ENCODE measurements around the gene TMEM52B.

Gene TMEM52B

GRCh38 chr12:10178821-10179220 is at the start of gene TMEM52B:
Gene TMEM52B, plus strand, starts transcription at chr12:10179032. Its CDS starts 543 bp downstream, at chr12:10179575.
- DNase-seq (ENCODE audit: low read depth): no peak

- DNase-seq (ENCODE audit: low read depth): no peak
Measured at GRCh38 chr12:10130042-10130441, 48.8 kb upstream of the TMEM52B start, which contains the start of gene CLEC7A. Gene CLEC7A, minus strand, starts transcription at chr12:10130199. Its CDS starts 117 bp downstream, at chr12:10130082.

GRCh38 chr12:10131111-10131690 is 47.6 kb upstream of the TMEM52B start:
- no peak for DNase-seq (ENCODE audit: low read depth)

- no peak for DNase-seq (ENCODE audit: low read depth)
Measured at GRCh38 chr12:10132850-10133370, 45.9 kb upstream of the TMEM52B start.

GRCh38 chr12:10135126-10135525 is 43.7 kb upstream of the TMEM52B start:
- DNase-seq (ENCODE audit: low read depth): no peak

- DNase-seq (ENCODE audit: low read depth): no peak
Measured at GRCh38 chr12:10136637-10137205, 42.1 kb upstream of the TMEM52B start.

- DNase-seq (ENCODE audit: low read depth): peak; percentile 44
Measured at GRCh38 chr12:10140001-10140400, 38.8 kb upstream of the TMEM52B start.

- no peak for DNase-seq (ENCODE audit: low read depth)
Measured at GRCh38 chr12:10142976-10143589, 35.7 kb upstream of the TMEM52B start.

- DNase-seq (ENCODE audit: low read depth): no peak
Measured at GRCh38 chr12:10147714-10148403, 31.0 kb upstream of the TMEM52B start.

GRCh38 chr12:10151621-10152020 is 27.2 kb upstream of the TMEM52B start:
- no peak for DNase-seq (ENCODE audit: low read depth)

GRCh38 chr12:10153271-10154144 is 25.3 kb upstream of the TMEM52B start:
- DNase-seq (ENCODE audit: low read depth): peak; percentile 61

GRCh38 chr12:10154145-10154496 is 24.7 kb upstream of the TMEM52B start:
- DNase-seq (ENCODE audit: low read depth): no peak

- DNase-seq (ENCODE audit: low read depth): no peak
Measured at GRCh38 chr12:10155966-10156365, 22.9 kb upstream of the TMEM52B start.

GRCh38 chr12:10158406-10158805 is 20.4 kb upstream of the TMEM52B start:
- no peak for DNase-seq (ENCODE audit: low read depth)

GRCh38 chr12:10159280-10159679 is 19.6 kb upstream of the TMEM52B start:
- DNase-seq (ENCODE audit: low read depth): no peak

- DNase-seq (ENCODE audit: low read depth): no peak
Measured at GRCh38 chr12:10160617-10161385, 18.0 kb upstream of the TMEM52B start.

- DNase-seq (ENCODE audit: low read depth): no peak
Measured at GRCh38 chr12:10163084-10163483, 15.7 kb upstream of the TMEM52B start.

GRCh38 chr12:10165421-10165820 is 13.4 kb upstream of the TMEM52B start:
- no peak for DNase-seq (ENCODE audit: low read depth)

- DNase-seq (ENCODE audit: low read depth): peak; percentile 46
Measured at GRCh38 chr12:10167599-10167998, 11.2 kb upstream of the TMEM52B start.

GRCh38 chr12:10169104-10169503 is 9.7 kb upstream of the TMEM52B start:
- DNase-seq (ENCODE audit: low read depth): peak; percentile 62

GRCh38 chr12:10170216-10170615 is 8.6 kb upstream of the TMEM52B start:
- DNase-seq (ENCODE audit: low read depth): peak; percentile 61

Measured in fibroblast of gingiva (primary cell).